Transverse colon (tissue), 4 donors: ENCODE measurements around the gene GPSM1. TPM values are rescaled to one million over a fixed set of nuclear protein-coding genes. Genes with fewer than 3 reads are reported as not detected.

Experiments
- DNase-seq: peaks from one replicate; pipeline ENCODE4 v3.0.0-alpha.2; 2019
- H3K27ac ChIP-seq, 4 donors: fragments of 200-600 bp; sonication (generic); 2 replicates each; pipeline ENCODE4 v1.5.1; 2016 to 2018; ENCODE audit warnings: inconsistent platforms in 4 of 4
- H3K27me3 ChIP-seq: fragments of 200-600 bp; sonication (generic); 2 replicates; pipeline ENCODE4 v1.5.1; 2017; ENCODE audit warnings: inconsistent platforms
- H3K36me3 ChIP-seq, 4 donors: fragments of 200-600 bp; sonication (generic); 2 replicates each; pipeline ENCODE4 v1.5.1; 2017 to 2019; ENCODE audit warnings: inconsistent platforms in 4 of 4
- H3K4me1 ChIP-seq, 4 donors: fragments of 200-600 bp; sonication (generic); 2 replicates each; pipeline ENCODE4 v1.5.1; 2017 to 2020; ENCODE audit warnings: inconsistent platforms in 4 of 4
- H3K4me3 ChIP-seq, 4 donors: fragments of 200-600 bp; sonication (generic); 1 replicate in 1 of 4; 2 replicates in 3 of 4; pipeline versions ENCODE4 v1.5.1 to v1.6.1; 2017 to 2019; ENCODE audit warnings: inconsistent platforms in 4 of 4
- H3K9me3 ChIP-seq, 2 donors: fragments of 200-600 bp; sonication (generic); 2 replicates each; pipeline ENCODE4 v1.5.1; 2017 to 2019; ENCODE audit warnings: inconsistent platforms in 2 of 2
- EP300 ChIP-seq: sonication (generic); formaldehyde crosslinking; IDR thresholded peaks from one replicate; pipeline ENCODE4 v1.6.1; 2017; ENCODE audit warnings: antibody characterized with exemption, low read depth
- POLR2A ChIP-seq: fragments of 450-650 bp; IDR thresholded peaks from one replicate; pipeline ENCODE4 v1.6.1; 2016; ENCODE audit warnings: antibody characterized with exemption, mild to moderate bottlenecking, moderate library complexity
- POLR2AphosphoS5 ChIP-seq, 3 donors: sonication (generic); formaldehyde crosslinking; IDR thresholded peaks; one replicate each; pipeline ENCODE4 v1.6.1; 2016; ENCODE audit warnings: antibody characterized with exemption in 3 of 3
- WGBS, 2 donors: methylation state at CpG; one replicate each; pipeline ENCODE4 v1.1.5; 2018; ENCODE audit warnings: low coverage in 1 of 2; 5-methylcytosine and 5-hydroxymethylcytosine counted together
- in situ Hi-C, 4 donors: fragments of 200-750 bp; cut with MboI; loops; one replicate each; pipeline versions ENCODE4 v1.15.0 to v1.15.1; 2017; ENCODE audit warnings: low sequenced_read_pairs in 3 of 4, low pct_ligation_motif_present in 1 of 4, low pct_unique_long_range_greater_than_20kb in 1 of 4
- intact Hi-C: fragments of 100-400 bp; cut with DNase I; formaldehyde crosslinking; loops from one replicate; pipeline ENCODE4 v1.15.1; 2023; ENCODE audit warnings: low total_unique reads
- total RNA-seq, 4 donors: library from RNA; depleted of rRNA; stranded (reverse); fragments of >200 nt; gene quantifications; one replicate each; pipeline ENCODE4 v1.1.0, GENCODE V29; 2016
- TF ChIP-seq, protein P1 (sequence below), 5 experiments: fragments of 200-600 bp in 3 of 5; fragments of 450-650 bp in 2 of 5; sonication (generic) in 3 of 5; IDR thresholded peaks; 1 replicate in 2 of 5; 2 replicates in 3 of 5; pipeline ENCODE4 v1.5.1; 2016 to 2017; ENCODE audit warnings: antibody characterized with exemption in 5 of 5, inconsistent platforms in 3 of 5, mild to moderate bottlenecking in 2 of 5, moderate library complexity in 1 of 5

The GPSM1 gene
- total RNA-seq, 4 donors from 2014 or later = 2.3 to 8.6 (median 7.0) TPM

DNA sequence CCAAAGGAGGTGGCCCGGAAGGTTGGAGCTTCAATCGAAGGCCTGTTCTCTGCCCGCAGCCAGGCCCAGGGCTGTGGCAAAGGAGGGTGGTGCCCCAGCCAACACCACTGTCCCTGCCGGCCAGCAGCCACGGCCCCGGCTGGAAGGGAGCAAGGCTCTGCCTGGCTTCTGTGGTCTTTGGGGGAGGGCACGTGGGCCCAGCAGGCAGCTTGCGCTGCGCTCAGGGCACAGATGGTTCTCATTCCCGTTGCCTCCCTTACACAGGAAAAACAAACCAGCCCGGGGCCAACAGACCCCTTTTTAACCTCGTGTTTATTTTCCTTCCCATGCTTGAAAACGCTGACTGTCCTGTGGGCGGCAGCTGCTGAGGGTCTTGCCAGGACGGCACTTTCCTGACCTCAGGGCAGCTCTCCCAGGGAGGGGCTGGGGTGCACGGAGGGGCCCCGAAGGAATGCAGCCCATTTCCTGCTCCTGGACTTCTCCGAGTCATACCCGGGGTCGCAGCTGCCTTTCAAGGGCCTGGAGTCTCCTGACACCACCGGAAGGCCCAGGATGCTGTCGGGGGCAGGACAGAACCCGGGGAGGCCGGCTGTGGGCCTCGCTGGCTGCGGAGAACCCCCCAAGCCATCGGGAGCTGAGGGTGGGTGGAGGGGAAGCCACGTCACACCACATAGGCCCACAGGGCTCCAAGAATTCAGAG is 1.1 kb upstream of the GPSM1 start:
- intact Hi-C loops = no loop called here
- in situ Hi-C loops = no loop called here
- H3K27me3 ChIP-seq = peaks cover 37% of the 10 kb centered on the region
- H3K4me1 ChIP-seq = peaks cover 7 to 34% (median 18%) of the 10 kb centered on the region in 4 donors
- no peak for DNase-seq
- no peaks in the 10 kb centered on the region for H3K9me3 ChIP-seq
- TF ChIP-seq POLR2AphosphoS5 (IDR thresholded peaks at IDR 0.05) (no peak), POLR2A (no peak), EP300 (no peak)
- TF ChIP-seq, protein P1, sequence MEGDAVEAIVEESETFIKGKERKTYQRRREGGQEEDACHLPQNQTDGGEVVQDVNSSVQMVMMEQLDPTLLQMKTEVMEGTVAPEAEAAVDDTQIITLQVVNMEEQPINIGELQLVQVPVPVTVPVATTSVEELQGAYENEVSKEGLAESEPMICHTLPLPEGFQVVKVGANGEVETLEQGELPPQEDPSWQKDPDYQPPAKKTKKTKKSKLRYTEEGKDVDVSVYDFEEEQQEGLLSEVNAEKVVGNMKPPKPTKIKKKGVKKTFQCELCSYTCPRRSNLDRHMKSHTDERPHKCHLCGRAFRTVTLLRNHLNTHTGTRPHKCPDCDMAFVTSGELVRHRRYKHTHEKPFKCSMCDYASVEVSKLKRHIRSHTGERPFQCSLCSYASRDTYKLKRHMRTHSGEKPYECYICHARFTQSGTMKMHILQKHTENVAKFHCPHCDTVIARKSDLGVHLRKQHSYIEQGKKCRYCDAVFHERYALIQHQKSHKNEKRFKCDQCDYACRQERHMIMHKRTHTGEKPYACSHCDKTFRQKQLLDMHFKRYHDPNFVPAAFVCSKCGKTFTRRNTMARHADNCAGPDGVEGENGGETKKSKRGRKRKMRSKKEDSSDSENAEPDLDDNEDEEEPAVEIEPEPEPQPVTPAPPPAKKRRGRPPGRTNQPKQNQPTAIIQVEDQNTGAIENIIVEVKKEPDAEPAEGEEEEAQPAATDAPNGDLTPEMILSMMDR (IDR thresholded peaks at IDR 0.05) = no peak
- 34% methylated on average over 28 of the region's 28 CpGs; no CpG with 5 or more reads in 1 of the 2 donors for whole genome bisulfite sequencing, 2 donors
- H3K36me3 ChIP-seq = no peaks in the 10 kb centered on the region
- H3K4me3 ChIP-seq = peak overlapping the region in 1 of 4 donors; percentile 59
- H3K27ac ChIP-seq = peak overlapping the region; percentile 71 to 80 (median 76)

DNA sequence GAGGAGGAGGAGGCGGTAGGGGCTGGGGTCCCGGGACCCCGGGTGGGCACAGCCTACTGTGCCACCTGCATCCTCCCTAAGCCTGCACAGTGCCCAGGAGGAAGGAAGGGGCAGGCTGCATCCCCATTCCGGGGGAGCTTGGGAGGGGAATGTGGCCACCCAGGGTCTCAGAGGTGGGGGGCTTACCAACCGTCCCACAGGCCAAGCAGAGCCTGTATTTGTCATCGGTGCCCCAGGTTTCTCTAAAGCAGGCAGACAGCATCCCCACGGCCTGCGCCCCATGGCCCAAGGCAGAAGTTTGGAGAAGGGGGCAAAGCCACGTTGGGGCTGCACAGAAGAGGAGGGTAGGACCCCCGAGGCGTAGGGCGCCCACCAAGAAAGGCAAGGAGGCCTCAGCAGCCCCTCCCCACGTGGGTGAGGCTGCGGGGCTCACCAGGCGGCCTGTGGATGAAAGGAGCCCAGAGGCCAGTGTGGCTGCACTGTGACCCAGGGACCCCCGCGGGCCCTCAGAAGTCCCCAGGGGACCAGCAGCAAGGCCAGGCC is 507 bp upstream of the GPSM1 start:
- DNase-seq = no peak
- Histone ChIP-seq H3K4me1 (peaks cover 7 to 34% (median 18%) of the 10 kb centered on the region in 4 donors), H3K9me3 (no peaks in the 10 kb centered on the region), H3K27ac (peak overlapping the region; percentile 71 to 80 (median 76)), H3K27me3 (peaks cover 37% of the 10 kb centered on the region), H3K36me3 (no peaks in the 10 kb centered on the region), H3K4me3 (peak overlapping the region in 3 of 4 donors; percentile 45 to 59 (median 50))
- intact Hi-C loops (no loop called here), in situ Hi-C loops (no loop called here)
- TF ChIP-seq POLR2AphosphoS5 (IDR thresholded peaks at IDR 0.05) = no peak
- TF ChIP-seq, protein P1 (IDR thresholded peaks at IDR 0.05) = no peak
- TF ChIP-seq EP300 = no peak
- no peak for TF ChIP-seq POLR2A
- 41% methylated on average over 12 of the region's 17 CpGs; no CpG with 5 or more reads in 1 of the 2 donors for WGBS, 2 donors

DNA sequence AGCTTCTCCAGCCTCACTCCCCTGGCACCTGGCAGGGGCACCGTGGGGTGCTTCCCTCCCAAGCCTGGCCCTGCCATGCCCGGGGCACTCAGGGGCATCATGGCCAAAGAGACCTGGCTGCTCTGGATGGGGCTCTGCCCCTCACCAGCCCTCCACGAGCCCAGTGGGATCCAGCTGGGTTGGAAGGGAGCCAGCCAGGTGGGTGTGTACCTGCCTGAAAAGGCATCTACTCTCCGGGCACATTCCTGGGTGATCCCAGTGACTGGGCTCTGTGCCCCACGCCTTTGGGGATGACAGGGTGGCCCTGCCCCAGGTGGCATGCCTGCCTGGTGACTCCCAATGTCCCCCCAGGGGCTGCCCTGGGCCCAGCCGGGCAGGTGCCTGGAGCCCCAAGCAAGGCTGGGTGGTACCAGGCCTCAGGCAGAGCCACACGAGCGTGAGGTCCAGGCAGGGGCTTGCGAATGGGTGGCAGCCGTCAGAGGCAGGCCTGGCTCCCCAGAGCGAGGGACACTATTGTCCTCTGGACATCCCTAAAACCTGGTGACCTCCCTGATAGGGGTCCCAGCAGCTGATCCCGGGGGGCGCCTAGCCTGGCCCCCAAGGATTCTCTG is 777 bp downstream of the GPSM1 start:
- TF ChIP-seq EP300 = no peak
- no peak for TF ChIP-seq POLR2AphosphoS5 (IDR thresholded peaks at IDR 0.05)
- TF ChIP-seq POLR2A = no peak
- TF ChIP-seq, protein P1 (IDR thresholded peaks at IDR 0.05) = no peak
- in situ Hi-C loops (no loop called here), intact Hi-C loops (no loop called here)
- peak overlapping the region; percentile 71 to 80 (median 76) for H3K27ac ChIP-seq
- H3K36me3 ChIP-seq = no peaks in the 10 kb centered on the region
- DNase-seq = no peak
- H3K27me3 ChIP-seq = peaks cover 28% of the 10 kb centered on the region
- peaks cover 7 to 34% (median 18%) of the 10 kb centered on the region in 4 donors for H3K4me1 ChIP-seq
- 32% methylated on average over 6 of the region's 13 CpGs; no CpG with 5 or more reads in 1 of the 2 donors for WGBS, 2 donors
- H3K4me3 ChIP-seq = peak overlapping the region; percentile 45 to 82 (median 54)
- no peaks in the 10 kb centered on the region for H3K9me3 ChIP-seq

DNA sequence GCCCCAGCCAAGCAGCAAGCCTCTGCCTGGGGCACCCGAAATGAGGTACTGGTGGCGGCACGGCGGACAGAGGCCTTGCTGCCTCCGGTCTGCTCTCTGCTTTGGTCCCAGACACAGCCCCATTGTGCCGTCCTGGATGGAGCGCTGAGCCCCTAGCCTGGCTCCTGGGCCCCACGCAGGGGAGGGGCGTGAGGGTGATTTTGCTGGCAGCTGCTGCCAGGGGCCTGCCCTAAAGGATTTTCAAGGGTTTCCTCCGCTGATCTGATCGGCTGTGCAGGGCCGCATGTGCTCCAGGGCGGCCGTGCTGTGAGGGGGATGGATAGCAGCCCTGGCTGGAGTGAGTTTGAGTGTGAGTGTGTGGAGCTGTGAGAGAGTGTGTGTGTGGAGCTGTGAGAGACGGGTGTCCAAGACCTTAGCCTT is 1.3 kb downstream of the GPSM1 start:
- H3K27me3 ChIP-seq = peaks cover 28% of the 10 kb centered on the region
- no peaks in the 10 kb centered on the region for H3K36me3 ChIP-seq
- TF ChIP-seq, protein P1 (IDR thresholded peaks at IDR 0.05) = no peak
- no peak for TF ChIP-seq POLR2A
- TF ChIP-seq POLR2AphosphoS5 (IDR thresholded peaks at IDR 0.05) = no peak
- TF ChIP-seq EP300 = no peak
- no peaks in the 10 kb centered on the region for H3K9me3 ChIP-seq
- peak overlapping the region in 2 of 4 donors; percentile 50 to 59 for H3K4me3 ChIP-seq
- in situ Hi-C loops = no loop called here
- H3K27ac ChIP-seq = peak overlapping the region; percentile 71 to 80 (median 76)
- 40% methylated on average over 15 of the region's 15 CpGs; no CpG with 5 or more reads in 1 of the 2 donors for WGBS, 2 donors
- peaks cover 7 to 34% (median 18%) of the 10 kb centered on the region in 4 donors for H3K4me1 ChIP-seq
- intact Hi-C loops = no loop called here
- no peak for DNase-seq
